GM20000 (cell line): Measurements from ENCODE around the gene SEPTIN2.
A peak's percentile ranks its signal among the peaks of the same experiment; 100 is the strongest.

ENCODE experiments used
- DNase-seq: peaks from one replicate; pipeline ENCODE4 v3.0.0; 2012; ENCODE audit warnings: low spot score
- TF ChIP-seq, protein P1 (sequence below): IDR thresholded peaks from 2 replicates; pipeline ENCODE4 v1.5.1; 2012; ENCODE audit warnings: mild to moderate bottlenecking, control low read depth; ENCODE audit errors: extremely low read depth, missing control alignments

SEPTIN2 gene

DNA sequence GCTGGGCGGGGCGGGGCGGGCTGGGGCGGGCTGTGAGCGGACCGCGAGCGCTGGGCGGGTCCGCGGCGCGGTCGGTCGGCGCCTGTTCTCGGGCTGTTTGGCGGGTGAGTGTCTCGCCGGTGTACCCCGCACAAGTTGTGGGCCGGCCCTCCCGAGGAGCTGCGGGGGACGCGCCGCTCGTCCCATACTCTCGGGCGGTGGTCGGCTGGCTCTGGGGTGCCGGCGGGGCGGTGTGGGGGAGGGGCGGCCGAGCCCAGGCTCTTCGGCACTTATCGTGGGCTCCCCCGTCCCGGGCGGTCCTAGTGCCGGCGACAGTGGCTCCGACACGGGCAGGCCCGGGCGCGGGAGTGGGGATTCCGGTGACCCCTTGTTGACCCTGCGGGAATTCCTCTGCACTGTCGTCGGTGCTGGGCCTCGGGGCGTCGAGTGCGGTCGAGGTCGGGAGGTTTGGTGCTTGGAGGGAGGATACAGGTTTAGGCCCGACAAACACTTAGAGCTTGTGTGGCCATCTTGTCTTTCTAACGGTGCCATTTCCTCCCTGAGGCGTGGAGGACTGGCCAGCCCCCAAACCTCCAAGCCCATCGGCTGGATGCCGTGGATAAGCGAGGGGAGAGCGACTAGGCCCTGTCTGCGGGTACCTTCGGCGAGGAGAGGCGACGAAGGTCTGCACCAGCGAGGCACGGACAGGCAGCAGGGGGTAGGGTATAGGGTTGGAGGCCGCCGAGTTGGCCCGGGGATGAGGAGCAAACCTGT, at the start of gene SEPTIN2:
Gene SEPTIN2 (plus strand): TSS at position 47 of the 753 bp plus-strand sequence. CDS start 8,308 bp downstream, outside the sequence.
- TF ChIP-seq, protein P1, sequence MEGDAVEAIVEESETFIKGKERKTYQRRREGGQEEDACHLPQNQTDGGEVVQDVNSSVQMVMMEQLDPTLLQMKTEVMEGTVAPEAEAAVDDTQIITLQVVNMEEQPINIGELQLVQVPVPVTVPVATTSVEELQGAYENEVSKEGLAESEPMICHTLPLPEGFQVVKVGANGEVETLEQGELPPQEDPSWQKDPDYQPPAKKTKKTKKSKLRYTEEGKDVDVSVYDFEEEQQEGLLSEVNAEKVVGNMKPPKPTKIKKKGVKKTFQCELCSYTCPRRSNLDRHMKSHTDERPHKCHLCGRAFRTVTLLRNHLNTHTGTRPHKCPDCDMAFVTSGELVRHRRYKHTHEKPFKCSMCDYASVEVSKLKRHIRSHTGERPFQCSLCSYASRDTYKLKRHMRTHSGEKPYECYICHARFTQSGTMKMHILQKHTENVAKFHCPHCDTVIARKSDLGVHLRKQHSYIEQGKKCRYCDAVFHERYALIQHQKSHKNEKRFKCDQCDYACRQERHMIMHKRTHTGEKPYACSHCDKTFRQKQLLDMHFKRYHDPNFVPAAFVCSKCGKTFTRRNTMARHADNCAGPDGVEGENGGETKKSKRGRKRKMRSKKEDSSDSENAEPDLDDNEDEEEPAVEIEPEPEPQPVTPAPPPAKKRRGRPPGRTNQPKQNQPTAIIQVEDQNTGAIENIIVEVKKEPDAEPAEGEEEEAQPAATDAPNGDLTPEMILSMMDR: no peak
- DNase-seq: no peak

DNA sequence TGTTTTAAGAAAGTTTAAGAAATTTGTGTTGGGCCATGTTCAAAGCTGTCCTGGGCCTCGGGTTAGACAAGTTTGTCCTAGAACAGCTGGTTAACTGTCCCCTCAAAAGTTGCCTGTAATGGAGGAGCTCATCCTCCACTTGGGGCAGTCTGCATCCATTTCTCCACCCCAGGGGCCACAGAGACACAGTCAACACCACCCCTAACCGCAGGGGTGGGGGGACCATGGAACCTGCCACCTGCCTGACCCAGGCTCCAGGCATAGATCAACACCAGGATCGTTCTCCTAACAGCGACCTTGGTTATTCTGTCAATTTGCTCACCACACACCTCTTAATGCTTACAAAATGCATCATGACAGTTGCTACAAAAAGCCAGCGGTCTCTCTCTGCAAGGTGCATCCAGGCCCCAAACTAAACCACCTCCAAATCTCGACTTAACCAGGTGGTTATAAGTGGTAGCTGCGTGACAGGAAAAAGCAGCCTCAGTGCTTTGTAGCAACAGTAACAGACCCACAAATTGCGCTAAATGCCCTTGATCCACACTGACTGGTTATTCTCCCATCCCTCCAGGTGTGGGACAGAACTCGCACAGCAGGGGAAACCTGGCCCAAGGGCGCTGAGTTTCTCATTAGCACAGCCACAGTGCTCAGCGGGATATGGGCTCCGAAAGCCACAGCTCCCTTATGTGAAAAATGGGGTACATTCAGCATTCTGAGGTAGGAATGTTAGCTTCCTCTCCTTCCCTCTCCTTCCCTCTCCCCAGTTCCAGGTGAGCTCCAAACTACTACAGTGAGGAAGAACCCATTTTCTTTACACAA, 48.3 kb upstream of the SEPTIN2 start:
- TF ChIP-seq, protein P1: peak; percentile 11
- DNase-seq: no peak

DNA sequence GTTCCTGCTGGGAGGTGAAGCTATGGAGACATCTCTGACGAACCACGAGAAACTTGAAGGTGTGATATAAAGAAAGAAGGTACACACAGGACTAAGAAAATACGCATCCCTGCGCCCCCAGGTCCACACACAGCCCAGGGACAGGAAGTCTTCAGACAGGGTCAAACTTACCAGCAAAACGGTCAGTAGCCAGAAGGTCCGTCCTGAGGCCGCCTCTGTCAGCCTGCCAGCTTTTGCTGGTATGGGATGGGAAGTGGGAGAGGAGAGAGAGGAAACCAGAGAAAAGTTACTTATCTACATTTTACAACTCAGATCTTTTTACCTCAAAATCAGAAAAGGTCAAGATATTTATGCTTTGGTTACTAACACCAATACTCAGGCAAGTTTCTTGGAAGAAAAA, 47.4 kb upstream of the SEPTIN2 start:
- DNase-seq: no peak
- TF ChIP-seq, protein P1: no peak

DNA sequence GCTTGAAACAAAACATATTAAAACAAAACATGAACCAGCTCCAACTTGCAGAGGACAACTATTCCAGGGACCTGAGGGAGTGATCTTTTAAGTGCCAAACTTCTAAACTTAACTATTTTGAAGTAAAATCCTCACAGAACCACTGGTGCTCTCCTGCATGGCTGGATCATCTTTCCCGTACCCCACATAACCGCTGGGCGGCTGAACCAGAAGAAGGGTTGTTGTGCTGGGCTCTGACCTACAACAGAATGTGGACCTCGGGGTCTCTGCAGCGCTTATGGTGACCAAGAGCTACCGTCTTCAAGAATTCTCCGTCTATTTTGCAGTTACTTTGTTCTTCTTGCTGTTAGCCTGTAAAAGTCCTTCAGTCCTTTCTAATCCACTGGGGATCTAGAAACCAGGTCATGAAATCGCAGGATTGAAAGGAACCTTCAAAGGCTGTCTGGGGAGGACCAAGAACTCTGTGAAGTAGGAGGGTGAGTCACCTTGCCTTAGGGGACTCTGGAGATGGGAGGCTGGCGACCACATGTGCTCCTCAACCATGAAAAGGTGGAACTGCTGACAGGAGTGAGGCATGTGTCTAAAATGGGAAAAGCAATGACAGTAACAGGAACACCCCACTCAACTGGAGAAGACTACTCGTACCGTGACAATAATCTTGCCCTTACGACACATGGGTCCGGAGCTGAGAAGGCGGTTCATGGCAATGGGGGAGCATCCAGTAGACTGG, 46.8 kb upstream of the SEPTIN2 start:
- TF ChIP-seq, protein P1: no peak
- no peak for DNase-seq

DNA sequence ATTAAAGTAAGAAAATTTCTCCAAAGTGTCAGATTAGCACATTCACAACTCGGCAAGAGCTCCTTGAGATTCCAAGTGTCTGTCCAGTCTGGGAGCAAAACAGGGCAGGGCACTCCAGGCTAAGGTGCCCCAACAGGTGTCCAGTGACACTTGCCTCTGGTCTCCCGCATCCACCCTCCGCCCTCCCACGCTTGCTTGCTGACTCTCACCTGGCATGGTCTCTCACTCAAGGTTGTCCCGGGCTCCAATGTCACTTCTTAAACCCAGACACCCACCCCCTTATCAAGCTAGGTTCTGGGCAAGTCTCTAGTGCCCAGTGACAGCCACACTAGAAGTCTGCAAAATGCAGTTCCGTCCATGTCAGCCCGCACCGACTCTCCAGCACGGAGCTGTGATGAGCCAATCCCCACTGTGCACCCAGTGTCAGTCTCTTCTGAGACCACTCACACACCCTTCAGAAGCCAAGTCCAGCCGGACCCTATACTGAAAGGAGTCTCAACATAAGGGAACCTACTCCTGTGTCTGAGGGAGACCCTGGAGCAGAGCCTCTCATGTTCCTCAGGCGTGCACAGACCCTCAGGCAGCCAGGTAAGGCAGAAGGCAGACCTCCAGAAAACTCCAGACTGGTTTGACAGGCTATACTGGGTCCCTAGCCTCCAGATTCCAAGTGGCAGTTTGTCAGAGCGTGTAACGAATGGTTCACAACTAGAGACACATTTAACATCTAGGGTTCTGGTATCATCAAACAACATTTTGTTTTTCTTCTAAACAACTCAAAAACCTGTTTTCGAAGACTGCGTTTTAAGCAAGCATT, 45.8 kb upstream of the SEPTIN2 start:
- TF ChIP-seq, protein P1: no peak

DNA sequence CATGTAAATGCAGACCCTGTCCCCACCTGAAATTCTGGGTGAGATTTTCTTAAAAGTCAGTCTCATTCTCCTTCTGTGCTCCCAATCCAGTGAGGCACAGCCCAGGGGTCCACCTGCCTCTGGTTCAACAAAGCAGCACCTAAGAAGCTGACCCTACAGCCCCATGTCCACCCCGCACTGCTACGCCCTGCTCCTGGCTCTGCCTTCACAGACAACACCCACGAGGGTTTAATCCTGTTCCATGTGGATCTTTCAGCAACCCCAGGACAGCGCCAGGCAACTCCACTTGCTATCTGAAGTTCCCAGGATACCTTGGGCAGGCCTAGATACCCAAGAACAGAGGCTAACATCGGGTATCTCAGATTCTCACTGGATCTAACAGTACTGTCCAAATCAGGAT, 45.2 kb upstream of the SEPTIN2 start:
- TF ChIP-seq, protein P1: no peak
- DNase-seq: no peak

More for the DNA sequence above, 45.8 kb upstream of the SEPTIN2 start:
- no peak for DNase-seq
